Activated naive CD4-positive, alpha-beta T cell treated with anti-CD3 and anti-CD28 coated beads, Interleukin-2, amount 50 U/mL, for 24 hours (primary cell): ENCODE results near the gene SDHB.

Experiments used
- H3K27ac Mint-ChIP-seq: one replicate; pipeline ENCODE4 v1.8.0; 2021; ENCODE audit warnings: mild to moderate bottlenecking, mixed read lengths
- H3K27me3 Mint-ChIP-seq: one replicate; pipeline ENCODE4 v1.8.0; 2021; ENCODE audit warnings: mixed read lengths
- H3K36me3 Mint-ChIP-seq: one replicate; pipeline ENCODE4 v1.8.0; 2021; ENCODE audit warnings: mixed read lengths
- H3K4me1 Mint-ChIP-seq: one replicate; pipeline ENCODE4 v1.8.0; 2021; ENCODE audit warnings: mixed read lengths
- H3K4me3 Mint-ChIP-seq: one replicate; pipeline ENCODE4 v1.8.0; 2021; ENCODE audit warnings: mild to moderate bottlenecking, mixed read lengths
- H3K9me3 Mint-ChIP-seq: one replicate; pipeline ENCODE4 v1.8.0; 2021; ENCODE audit warnings: mixed read lengths

The SDHB gene

GRCh38 chr1:16993521-16994038 lies 60.3 kb downstream of the SDHB start:
- Mint-ChIP-seq H3K4me1 (no peaks in the 10 kb centered on the region), H3K9me3 (no peaks in the 10 kb centered on the region), H3K36me3 (peaks cover 9% of the 10 kb centered on the region), H3K27me3 (no peaks in the 10 kb centered on the region), H3K4me3 (no peak overlapping the region), H3K27ac (no peak overlapping the region)

- Mint-ChIP-seq H3K27ac (no peak overlapping the region), H3K9me3 (no peaks in the 10 kb centered on the region), H3K4me1 (no peaks in the 10 kb centered on the region), H3K27me3 (no peaks in the 10 kb centered on the region), H3K36me3 (peaks cover 5% of the 10 kb centered on the region), H3K4me3 (no peak overlapping the region)
Observed at GRCh38 chr1:16992675-16993074, 61.2 kb downstream of the SDHB start.

DNA sequence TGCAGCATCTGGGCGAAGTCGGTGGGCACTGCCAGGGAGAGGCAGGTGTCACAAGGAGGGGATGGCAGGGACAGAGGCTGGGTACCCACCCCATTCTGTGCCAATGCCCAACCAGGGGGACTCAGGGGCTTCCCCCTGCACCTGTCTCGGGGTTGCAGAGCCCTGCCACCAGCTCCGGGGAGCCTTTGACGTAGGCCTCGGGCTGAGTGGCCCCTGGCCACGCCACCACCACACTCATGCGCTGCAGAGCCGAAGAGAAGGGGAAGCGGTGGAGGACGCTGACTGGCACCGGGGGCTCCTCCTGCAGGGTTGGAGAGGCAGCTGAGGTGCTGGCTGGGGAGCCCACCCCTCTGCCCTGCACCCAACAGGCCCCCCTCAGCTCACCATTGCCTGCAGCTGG lies 61.7 kb downstream of the SDHB start:
- Mint-ChIP-seq H3K27me3 (no peaks in the 10 kb centered on the region), H3K4me1 (no peaks in the 10 kb centered on the region)

GRCh38 chr1:16991571-16991970 lies 62.3 kb downstream of the SDHB start:
- Mint-ChIP-seq H3K9me3 (no peaks in the 10 kb centered on the region), H3K27me3 (no peaks in the 10 kb centered on the region), H3K4me3 (no peak overlapping the region), H3K4me1 (no peaks in the 10 kb centered on the region), H3K36me3 (peaks cover 5% of the 10 kb centered on the region), H3K27ac (no peak overlapping the region)

More for the DNA sequence above, 61.7 kb downstream of the SDHB start:
- Mint-ChIP-seq H3K36me3 (peaks cover 5% of the 10 kb centered on the region), H3K4me3 (no peak overlapping the region), H3K9me3 (no peaks in the 10 kb centered on the region), H3K27ac (no peak overlapping the region)

DNA sequence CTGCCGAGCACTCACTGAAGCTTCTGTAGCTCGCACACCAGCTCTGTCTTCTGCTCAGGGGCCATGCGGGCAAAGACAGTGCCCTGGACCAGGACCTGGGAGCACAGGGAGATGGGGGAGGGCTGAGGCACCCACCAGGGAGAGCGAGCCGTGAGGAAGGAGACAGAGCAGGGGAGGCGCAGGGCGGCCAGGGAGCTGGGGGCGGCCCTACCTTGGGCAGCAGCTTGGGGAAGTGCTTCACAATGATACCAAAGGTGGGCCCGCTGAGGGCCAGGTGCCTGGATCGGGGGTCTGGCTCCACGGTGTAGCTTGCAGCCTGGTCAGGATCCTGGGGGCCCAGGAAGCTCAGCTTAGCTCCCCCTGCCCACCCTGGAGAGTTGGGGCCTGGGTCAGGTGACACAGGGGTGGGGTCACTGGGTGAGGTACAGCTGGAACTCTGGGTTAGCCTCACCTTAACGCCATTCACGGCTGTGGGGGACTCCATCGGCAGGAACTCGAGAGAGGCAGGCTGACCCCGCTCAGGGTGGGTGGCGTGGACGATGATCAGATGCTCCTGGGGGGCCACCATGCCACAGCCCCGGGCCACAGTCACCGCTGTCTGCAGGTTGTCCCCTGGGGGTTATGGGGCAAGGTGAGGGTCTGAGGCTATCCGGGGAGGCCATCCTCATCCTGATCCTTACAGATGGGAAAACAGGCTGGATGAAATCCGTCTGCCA lies 64.0 kb downstream of the SDHB start:
- no peaks in the 10 kb centered on the region for H3K9me3 Mint-ChIP-seq
- H3K4me1 Mint-ChIP-seq = no peaks in the 10 kb centered on the region
- H3K36me3 Mint-ChIP-seq = peaks cover 6% of the 10 kb centered on the region
- no peak overlapping the region for H3K27ac Mint-ChIP-seq
- H3K27me3 Mint-ChIP-seq = no peaks in the 10 kb centered on the region
- no peak overlapping the region for H3K4me3 Mint-ChIP-seq

DNA sequence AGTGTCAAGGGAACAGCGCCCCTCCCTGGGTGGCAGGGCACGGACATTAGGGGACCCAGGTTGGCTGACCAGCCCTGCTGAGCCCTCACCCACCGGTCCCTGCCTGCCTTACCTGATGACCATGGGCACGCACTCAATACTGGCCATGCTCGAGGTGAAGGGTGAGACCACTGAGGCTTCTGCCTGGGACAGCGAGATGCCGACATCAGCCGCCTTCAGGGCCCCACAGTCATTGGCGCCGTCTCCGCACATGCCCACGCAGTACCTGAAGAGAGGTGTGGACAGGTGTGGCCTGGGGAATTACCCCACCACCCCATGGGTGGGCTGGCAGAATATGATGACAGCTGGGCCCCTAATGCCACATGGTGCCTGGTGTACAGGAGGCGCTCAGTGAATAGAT lies 65.6 kb downstream of the SDHB start:
- Mint-ChIP-seq H3K27me3 (peaks cover 4% of the 10 kb centered on the region), H3K4me3 (no peak overlapping the region), H3K9me3 (no peaks in the 10 kb centered on the region), H3K27ac (no peak overlapping the region), H3K4me1 (no peaks in the 10 kb centered on the region), H3K36me3 (peaks cover 5% of the 10 kb centered on the region)

- Mint-ChIP-seq H3K4me3 (no peak overlapping the region), H3K4me1 (no peaks in the 10 kb centered on the region), H3K27me3 (peaks cover 10% of the 10 kb centered on the region), H3K36me3 (peaks cover 5% of the 10 kb centered on the region), H3K27ac (no peak overlapping the region), H3K9me3 (no peaks in the 10 kb centered on the region)
Observed at GRCh38 chr1:16986962-16987361, 66.9 kb downstream of the SDHB start.

- no peak overlapping the region for H3K4me3 Mint-ChIP-seq
- H3K36me3 Mint-ChIP-seq = peaks cover 5% of the 10 kb centered on the region
- H3K9me3 Mint-ChIP-seq = no peaks in the 10 kb centered on the region
- no peak overlapping the region for H3K27ac Mint-ChIP-seq
- peaks cover 10% of the 10 kb centered on the region for H3K27me3 Mint-ChIP-seq
- peaks cover under 1% of the 10 kb centered on the region for H3K4me1 Mint-ChIP-seq
Observed at GRCh38 chr1:16986560-16986959, 67.3 kb downstream of the SDHB start.

GRCh38 chr1:16986113-16986512 lies 67.7 kb downstream of the SDHB start:
- Mint-ChIP-seq H3K36me3 (peaks cover 4% of the 10 kb centered on the region), H3K27me3 (peaks cover 15% of the 10 kb centered on the region), H3K9me3 (no peaks in the 10 kb centered on the region), H3K27ac (no peak overlapping the region), H3K4me1 (peaks cover 5% of the 10 kb centered on the region), H3K4me3 (no peak overlapping the region)

- no peak overlapping the region for H3K4me3 Mint-ChIP-seq
- no peak overlapping the region for H3K27ac Mint-ChIP-seq
- H3K27me3 Mint-ChIP-seq = peaks cover 20% of the 10 kb centered on the region
- peaks cover 10% of the 10 kb centered on the region for H3K4me1 Mint-ChIP-seq
- H3K9me3 Mint-ChIP-seq = no peaks in the 10 kb centered on the region
- peaks cover 4% of the 10 kb centered on the region for H3K36me3 Mint-ChIP-seq
Observed at GRCh38 chr1:16984717-16985116, 69.1 kb downstream of the SDHB start.

DNA sequence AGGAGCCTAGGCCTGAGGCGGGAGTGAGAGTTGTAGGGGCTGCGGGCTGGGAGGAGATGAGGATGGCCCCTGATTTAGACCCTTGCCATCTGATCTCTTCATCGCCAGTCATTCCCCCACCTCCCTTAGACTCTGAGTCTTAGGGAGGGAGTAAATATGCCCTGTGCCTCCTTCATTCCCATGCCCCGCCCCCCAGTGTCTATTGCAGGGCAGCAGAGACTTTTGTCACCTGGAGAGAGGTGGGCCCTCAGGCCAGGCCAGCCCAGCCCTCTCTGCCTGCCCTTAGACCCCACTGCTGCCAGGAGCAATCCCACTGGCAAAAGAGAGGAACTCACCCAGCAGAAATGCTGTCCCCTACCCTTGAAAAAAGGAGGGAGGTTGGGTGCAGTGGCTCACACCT lies 70.2 kb downstream of the SDHB start:
- peaks cover 10% of the 10 kb centered on the region for H3K4me1 Mint-ChIP-seq
- peaks cover 4% of the 10 kb centered on the region for H3K36me3 Mint-ChIP-seq

DNA sequence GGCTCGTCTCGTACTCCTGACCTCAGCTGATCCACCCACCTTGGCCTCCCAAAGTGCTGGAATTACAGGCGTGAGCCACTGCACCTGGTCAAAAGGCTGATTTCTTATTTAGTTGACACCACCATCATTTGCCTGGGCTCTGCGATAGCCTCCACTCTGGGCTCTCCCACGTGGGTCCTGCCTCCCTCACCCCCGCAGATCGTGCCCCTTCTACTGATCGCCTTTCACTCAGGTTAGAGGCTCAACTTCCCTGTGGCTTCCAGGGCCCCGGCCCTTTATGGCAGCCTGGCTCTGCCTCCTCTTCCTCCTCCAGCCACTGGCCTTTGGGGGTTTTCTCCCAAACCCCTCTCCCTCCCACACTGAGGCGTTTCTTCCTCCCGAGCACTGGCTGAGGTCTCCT lies 70.9 kb downstream of the SDHB start:
- Mint-ChIP-seq H3K27me3 (peaks cover 20% of the 10 kb centered on the region), H3K36me3 (peaks cover 4% of the 10 kb centered on the region), H3K4me3 (no peak overlapping the region), H3K4me1 (peaks cover 10% of the 10 kb centered on the region), H3K27ac (no peak overlapping the region), H3K9me3 (no peaks in the 10 kb centered on the region)

More for the DNA sequence above, 70.2 kb downstream of the SDHB start:
- Mint-ChIP-seq H3K27ac (no peak overlapping the region), H3K9me3 (no peaks in the 10 kb centered on the region), H3K4me3 (no peak overlapping the region), H3K27me3 (peaks cover 20% of the 10 kb centered on the region)

- peak overlapping the region; percentile 32 for H3K27ac Mint-ChIP-seq
- H3K4me1 Mint-ChIP-seq = peaks cover 10% of the 10 kb centered on the region
- peaks cover 20% of the 10 kb centered on the region for H3K27me3 Mint-ChIP-seq
- H3K36me3 Mint-ChIP-seq = peaks cover 4% of the 10 kb centered on the region
- H3K4me3 Mint-ChIP-seq = peak overlapping the region; percentile 80
- no peaks in the 10 kb centered on the region for H3K9me3 Mint-ChIP-seq
Observed at GRCh38 chr1:16981269-16981849, 72.5 kb downstream of the SDHB start.

DNA sequence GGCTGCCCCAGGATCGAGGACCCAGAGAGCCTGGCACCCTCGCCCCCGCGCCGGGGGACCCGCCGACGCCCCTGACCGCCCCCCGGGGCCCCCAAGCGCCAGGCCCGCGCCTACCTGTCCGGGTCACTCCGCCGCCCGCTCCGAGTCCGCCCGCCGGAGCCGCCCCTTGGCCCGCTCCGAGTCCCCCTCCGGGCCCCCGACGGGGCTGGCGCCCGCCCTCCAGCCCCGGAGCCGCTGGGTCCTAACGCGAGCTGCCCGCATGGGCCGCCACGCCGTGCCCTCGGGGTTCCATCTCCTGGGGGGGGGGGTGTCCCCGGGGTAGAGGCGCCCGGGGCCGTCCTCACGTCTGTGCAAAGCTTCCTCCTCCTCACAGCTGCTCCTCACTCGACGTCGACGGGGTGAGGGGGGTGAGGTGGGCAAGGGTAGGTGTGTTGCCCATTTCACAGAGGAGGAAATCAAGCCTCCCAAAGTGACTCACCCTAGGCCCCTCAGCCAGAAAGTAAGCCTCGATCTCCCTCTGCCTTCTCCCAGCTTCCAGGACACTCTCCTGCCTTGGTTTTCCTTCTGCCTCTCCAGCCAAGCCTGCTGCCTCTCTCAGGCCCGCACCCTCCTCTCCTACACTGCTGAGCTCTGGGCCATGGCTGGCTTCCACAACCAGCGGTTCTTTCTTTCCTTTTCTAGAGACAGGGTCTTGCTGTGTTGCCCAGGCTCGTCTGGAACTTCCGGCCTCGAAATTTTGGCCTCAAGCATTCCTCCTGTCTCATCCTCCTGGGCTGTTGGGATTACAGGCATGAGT lies 73.2 kb downstream of the SDHB start, which contains the start of gene MFAP2:
Gene MFAP2, minus strand, starts transcription at position 148 of the 796 bp plus-strand sequence. CDS start 2,347 bp downstream, outside the sequence.
- peaks cover 10% of the 10 kb centered on the region for H3K4me1 Mint-ChIP-seq
- H3K36me3 Mint-ChIP-seq = peaks cover under 1% of the 10 kb centered on the region
- H3K4me3 Mint-ChIP-seq = peak within 1 kb of the TSS; percentile 80
- H3K27me3 Mint-ChIP-seq = peaks cover 20% of the 10 kb centered on the region
- no peaks in the 10 kb centered on the region for H3K9me3 Mint-ChIP-seq
- H3K27ac Mint-ChIP-seq = peak within 1 kb of the TSS; percentile 32

DNA sequence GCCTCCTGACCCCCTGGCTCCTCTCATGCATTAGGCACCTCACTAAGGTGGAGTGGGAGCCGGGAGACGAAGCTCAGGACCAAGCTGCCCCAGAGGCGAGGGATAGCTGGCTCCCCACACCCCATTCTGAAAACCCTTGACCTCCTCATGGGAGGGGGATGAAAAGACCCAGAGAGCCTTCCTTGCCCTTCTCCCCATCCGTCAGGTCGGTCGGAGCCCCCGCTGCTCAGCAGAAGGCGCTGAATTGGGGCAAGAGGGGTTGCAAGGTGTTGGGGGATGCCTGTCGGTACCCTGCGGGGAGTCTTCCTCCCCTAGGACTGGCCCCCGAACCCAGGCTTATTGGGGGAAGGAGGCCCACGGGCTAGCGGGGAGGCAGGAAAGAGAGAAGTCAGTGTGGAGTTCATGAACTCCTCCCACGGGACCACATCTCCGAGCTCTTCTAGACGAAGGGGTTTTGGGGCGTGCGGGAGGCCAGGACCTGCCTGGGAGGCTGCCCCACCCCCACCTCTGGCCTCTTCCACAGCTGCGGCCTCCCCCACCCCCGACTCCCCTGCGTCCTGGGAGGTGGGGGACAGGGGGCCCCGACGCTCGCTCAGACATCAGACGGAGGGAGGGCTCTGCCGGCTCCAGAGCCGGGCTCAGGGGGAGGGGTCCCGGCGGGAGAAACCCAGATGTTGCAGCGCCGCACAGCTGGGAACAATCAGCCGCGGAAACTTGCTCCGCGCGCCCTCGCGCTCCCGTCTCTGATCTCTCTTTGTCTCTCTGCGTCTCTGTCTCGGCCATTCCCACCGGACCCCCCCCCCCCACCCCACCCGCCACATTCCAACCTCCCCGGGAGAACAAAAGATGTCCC lies 74.1 kb downstream of the SDHB start:
- Mint-ChIP-seq H3K9me3 (no peaks in the 10 kb centered on the region), H3K27ac (no peak overlapping the region), H3K4me3 (peak overlapping the region; percentile 36), H3K4me1 (peaks cover 10% of the 10 kb centered on the region), H3K36me3 (no peaks in the 10 kb centered on the region), H3K27me3 (peaks cover 20% of the 10 kb centered on the region)
